Mucosa of stomach (tissue), 1 donor: ENCODE results near the gene ZNF583.

Source experiments
- H3K27me3 ChIP-seq: one replicate; pipeline ENCODE4 v1.7.0; 2013; ENCODE audit warnings: mild to moderate bottlenecking, low read length; ENCODE audit not compliant: control insufficient read depth, insufficient read depth
- H3K36me3 ChIP-seq: one replicate; pipeline ENCODE4 v1.7.0; 2013; ENCODE audit warnings: low read length; ENCODE audit not compliant: control insufficient read depth, insufficient read depth
- H3K4me1 ChIP-seq: one replicate; pipeline ENCODE4 v1.7.0; 2013; ENCODE audit warnings: mild to moderate bottlenecking, low read length; ENCODE audit not compliant: control insufficient read depth, insufficient read depth
- H3K4me3 ChIP-seq: one replicate; pipeline ENCODE4 v1.7.0; 2013; ENCODE audit warnings: low read length
- H3K9ac ChIP-seq: one replicate; pipeline ENCODE4 v1.7.0; 2013; ENCODE audit warnings: mild to moderate bottlenecking, low read length, moderate library complexity
- H3K9me3 ChIP-seq: one replicate; pipeline ENCODE4 v1.7.0; 2013; ENCODE audit warnings: mild to moderate bottlenecking, low read length, moderate library complexity; ENCODE audit not compliant: control insufficient read depth
- donor health status: Pancreatic carcinoma.

Gene ZNF583

GRCh38 chr19:56398809-56399208 is 5.3 kb upstream of the ZNF583 start:
- Histone ChIP-seq H3K36me3 (no peaks in the 10 kb centered on the region), H3K27me3 (no peaks in the 10 kb centered on the region), H3K4me1 (no peaks in the 10 kb centered on the region), H3K4me3 (no peak overlapping the region), H3K9ac (no peak overlapping the region), H3K9me3 (peaks cover 7% of the 10 kb centered on the region)

GRCh38 chr19:56400485-56400884 is 3.6 kb upstream of the ZNF583 start:
- Histone ChIP-seq H3K4me3 (no peak overlapping the region), H3K9me3 (peaks cover 7% of the 10 kb centered on the region), H3K4me1 (no peaks in the 10 kb centered on the region), H3K27me3 (no peaks in the 10 kb centered on the region), H3K36me3 (no peaks in the 10 kb centered on the region), H3K9ac (no peak overlapping the region)

- Histone ChIP-seq H3K27me3 (no peaks in the 10 kb centered on the region), H3K9ac (peak overlapping the region; percentile 87), H3K36me3 (no peaks in the 10 kb centered on the region), H3K9me3 (peaks cover 7% of the 10 kb centered on the region), H3K4me3 (peak overlapping the region; percentile 94), H3K4me1 (no peaks in the 10 kb centered on the region)
Measured at GRCh38 chr19:56403261-56403660, 871 bp upstream of the ZNF583 start.

- no peaks in the 10 kb centered on the region for H3K27me3 ChIP-seq
- peak overlapping the region; percentile 87 for H3K9ac ChIP-seq
- peak overlapping the region; percentile 94 for H3K4me3 ChIP-seq
- peaks cover 14% of the 10 kb centered on the region for H3K9me3 ChIP-seq
- H3K4me1 ChIP-seq: no peaks in the 10 kb centered on the region
- peaks cover 7% of the 10 kb centered on the region for H3K36me3 ChIP-seq
Measured at GRCh38 chr19:56404705-56405056, 549 bp downstream of the ZNF583 start.

- Histone ChIP-seq H3K9me3 (peaks cover 10% of the 10 kb centered on the region), H3K4me1 (no peaks in the 10 kb centered on the region), H3K36me3 (peaks cover 7% of the 10 kb centered on the region), H3K4me3 (peak overlapping the region; percentile 94), H3K27me3 (no peaks in the 10 kb centered on the region), H3K9ac (no peak overlapping the region)
Measured at GRCh38 chr19:56405062-56405461, 930 bp downstream of the ZNF583 start.

- no peak overlapping the region for H3K4me3 ChIP-seq
- peaks cover 22% of the 10 kb centered on the region for H3K9me3 ChIP-seq
- no peaks in the 10 kb centered on the region for H3K36me3 ChIP-seq
Measured at GRCh38 chr19:56423276-56423984, 19.3 kb downstream of the ZNF583 start.

GRCh38 chr19:56423985-56424353 is 19.8 kb downstream of the ZNF583 start:
- Histone ChIP-seq H3K36me3 (no peaks in the 10 kb centered on the region), H3K27me3 (no peaks in the 10 kb centered on the region), H3K4me3 (no peak overlapping the region), H3K4me1 (no peaks in the 10 kb centered on the region), H3K9ac (no peak overlapping the region), H3K9me3 (peaks cover 24% of the 10 kb centered on the region)

More at GRCh38 chr19:56423276-56423984, 19.3 kb downstream of the ZNF583 start:
- H3K9ac ChIP-seq: no peak overlapping the region
- H3K27me3 ChIP-seq: no peaks in the 10 kb centered on the region
- H3K4me1 ChIP-seq: no peaks in the 10 kb centered on the region

GRCh38 chr19:56441206-56441792 is 37.2 kb downstream of the ZNF583 start:
- Histone ChIP-seq H3K9me3 (no peaks in the 10 kb centered on the region), H3K4me3 (no peak overlapping the region), H3K27me3 (no peaks in the 10 kb centered on the region), H3K9ac (no peak overlapping the region), H3K4me1 (no peaks in the 10 kb centered on the region), H3K36me3 (no peaks in the 10 kb centered on the region)

- Histone ChIP-seq H3K4me3 (no peak overlapping the region), H3K9me3 (no peaks in the 10 kb centered on the region), H3K4me1 (no peaks in the 10 kb centered on the region), H3K9ac (no peak overlapping the region), H3K36me3 (no peaks in the 10 kb centered on the region), H3K27me3 (no peaks in the 10 kb centered on the region)
Measured at GRCh38 chr19:56474308-56474707, 70.2 kb downstream of the ZNF583 start.

GRCh38 chr19:56476093-56476492 is 72.0 kb downstream of the ZNF583 start:
- Histone ChIP-seq H3K27me3 (no peaks in the 10 kb centered on the region), H3K36me3 (no peaks in the 10 kb centered on the region), H3K4me1 (no peaks in the 10 kb centered on the region), H3K9me3 (no peaks in the 10 kb centered on the region), H3K9ac (no peak overlapping the region), H3K4me3 (no peak overlapping the region)
